NCI-H128 (cell line): ENCODE measurements around the gene NSUN4.
A peak's percentile ranks its signal among the peaks of the same experiment; 100 is the strongest.
"Not testable (repeated sequence)": the region's sequence is repeated elsewhere in the genome, so short reads cannot be mapped to it uniquely, and the experiment has no call there.

Source experiments
- DNase-seq: peaks from one replicate; lab custom pipeline; 2025; ENCODE audit not compliant: unreplicated experiment; lab: John Stamatoyannopoulos, UW

NSUN4 gene

GRCh38 chr1:46364612-46365011 is 24.0 kb downstream of the NSUN4 start:
- DNase-seq = no peak

GRCh38 chr1:46365796-46366195 is 25.2 kb downstream of the NSUN4 start:
- not testable (repeated sequence) for DNase-seq

DNA sequence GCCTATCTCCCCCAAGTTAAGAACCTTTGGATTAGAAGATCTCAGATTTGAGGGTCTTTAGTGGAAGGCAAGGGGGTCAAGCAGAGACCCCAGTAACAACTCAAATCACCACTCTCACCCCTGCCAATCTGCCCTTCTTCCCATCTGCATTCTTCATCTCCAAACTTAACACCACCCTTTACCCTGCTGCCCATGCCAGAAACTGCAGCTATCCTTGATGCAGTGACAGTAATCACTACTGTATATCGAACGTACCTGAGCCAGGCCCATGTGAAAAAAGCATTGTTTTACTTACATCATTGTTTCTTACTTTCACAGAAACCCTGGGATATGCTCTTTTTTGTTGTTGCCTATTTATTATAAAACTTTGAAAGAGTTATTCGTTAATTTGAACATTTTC is 26.5 kb downstream of the NSUN4 start:
- DNase-seq = no peak

GRCh38 chr1:46367701-46368100 is 27.1 kb downstream of the NSUN4 start:
- DNase-seq = not testable (repeated sequence)

GRCh38 chr1:46368791-46369190 is 28.2 kb downstream of the NSUN4 start:
- no peak for DNase-seq

GRCh38 chr1:46369542-46370213 is 29.1 kb downstream of the NSUN4 start:
- no peak for DNase-seq

GRCh38 chr1:46370214-46370633 is 29.6 kb downstream of the NSUN4 start:
- no peak for DNase-seq

GRCh38 chr1:46372431-46372830 is 31.8 kb downstream of the NSUN4 start:
- DNase-seq = no peak

DNA sequence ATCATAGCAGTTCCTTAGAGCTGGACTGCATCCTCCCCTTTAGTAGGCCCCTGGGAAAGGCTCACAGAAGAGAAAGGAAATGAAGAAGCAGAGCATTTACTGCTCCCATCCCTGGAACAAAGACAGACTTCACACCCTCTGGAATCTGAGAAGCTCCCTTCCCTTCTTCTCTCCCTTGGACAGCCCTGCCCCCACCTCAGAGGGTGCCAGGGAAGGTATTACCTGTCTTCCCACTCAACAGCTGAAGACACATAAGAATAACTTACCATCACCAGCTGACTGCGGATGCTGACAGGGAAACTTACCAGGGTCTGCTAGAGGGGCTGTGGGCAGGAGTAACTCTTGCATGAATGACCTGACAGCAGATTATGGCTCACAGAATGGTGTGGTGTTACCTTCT is 39.4 kb downstream of the NSUN4 start:
- DNase-seq = no peak

DNA sequence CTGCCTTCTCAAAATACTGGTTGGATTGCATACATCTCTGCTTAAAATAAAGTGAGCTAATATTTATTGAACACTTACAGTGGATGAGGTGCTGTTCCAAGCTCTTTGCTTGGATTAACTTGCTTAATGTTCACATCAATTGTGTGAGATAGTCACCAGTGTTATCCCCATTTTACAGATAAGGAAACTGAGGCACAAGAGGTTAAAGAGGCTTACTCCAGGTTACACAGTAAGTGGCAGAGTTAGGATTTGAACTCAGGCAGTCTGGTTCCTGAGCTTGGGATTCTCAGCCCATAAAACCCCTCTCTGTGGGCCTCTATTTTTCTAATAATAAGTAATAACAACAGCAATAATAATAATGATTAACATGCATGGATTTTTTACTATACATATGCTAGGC is 39.9 kb downstream of the NSUN4 start:
- no peak for DNase-seq

DNA sequence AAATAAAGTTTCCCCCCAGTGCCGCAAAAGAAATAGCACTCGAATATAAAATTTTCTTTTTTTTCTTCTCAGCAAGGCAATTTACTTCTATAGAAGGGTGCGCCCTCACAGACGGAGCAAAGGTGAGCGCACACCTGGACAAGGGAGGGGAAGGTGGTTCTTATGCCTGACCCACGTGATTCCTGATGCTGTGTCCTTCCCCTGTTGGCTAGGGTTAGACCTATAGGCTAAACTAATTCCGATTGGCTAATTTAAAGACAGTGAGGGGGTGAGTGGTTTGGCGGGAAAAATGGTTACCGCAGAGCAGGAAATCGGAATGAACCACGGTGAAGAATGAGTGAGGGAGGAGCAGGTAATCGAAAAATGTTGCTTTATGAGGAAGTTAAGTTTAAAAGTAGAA is 52.9 kb downstream of the NSUN4 start:
- DNase-seq = no peak

- DNase-seq = peak; percentile 53
Observed at GRCh38 chr1:46394108-46394871, 53.7 kb downstream of the NSUN4 start, which contains the start of gene FAAH. Gene FAAH (plus strand): TSS chr1:46394317. CDS start chr1:46394349, 32 bp downstream.

DNA sequence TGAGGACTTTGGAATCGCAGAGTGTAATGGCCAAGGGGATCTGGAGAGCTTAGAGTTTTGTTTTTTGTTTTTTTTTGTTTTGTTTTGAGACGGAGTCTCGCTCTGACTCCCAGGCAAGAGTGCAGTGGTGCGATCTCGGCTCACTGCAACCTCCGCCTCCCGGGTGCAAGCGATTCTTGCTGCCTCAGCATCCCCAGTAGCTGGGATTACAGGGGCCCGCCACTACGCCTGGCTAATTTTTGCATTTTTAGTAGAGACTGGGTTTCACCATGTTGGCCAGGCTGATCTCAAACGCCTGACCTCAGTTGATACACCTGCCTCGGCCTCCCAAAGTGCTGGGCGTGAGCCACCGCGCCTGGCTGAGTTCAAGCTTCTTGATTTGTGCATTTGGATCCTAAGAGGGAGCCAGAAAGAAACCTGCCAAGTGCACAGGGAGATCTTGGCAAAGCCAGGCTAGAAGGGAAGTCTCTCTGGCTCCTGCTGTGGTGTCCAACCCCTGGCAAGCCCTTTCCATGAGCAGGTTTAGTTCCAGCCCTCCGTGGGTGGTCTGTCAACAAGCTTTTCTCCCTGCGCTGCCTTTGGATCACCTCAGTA is 54.4 kb downstream of the NSUN4 start:
- DNase-seq = no peak

DNA sequence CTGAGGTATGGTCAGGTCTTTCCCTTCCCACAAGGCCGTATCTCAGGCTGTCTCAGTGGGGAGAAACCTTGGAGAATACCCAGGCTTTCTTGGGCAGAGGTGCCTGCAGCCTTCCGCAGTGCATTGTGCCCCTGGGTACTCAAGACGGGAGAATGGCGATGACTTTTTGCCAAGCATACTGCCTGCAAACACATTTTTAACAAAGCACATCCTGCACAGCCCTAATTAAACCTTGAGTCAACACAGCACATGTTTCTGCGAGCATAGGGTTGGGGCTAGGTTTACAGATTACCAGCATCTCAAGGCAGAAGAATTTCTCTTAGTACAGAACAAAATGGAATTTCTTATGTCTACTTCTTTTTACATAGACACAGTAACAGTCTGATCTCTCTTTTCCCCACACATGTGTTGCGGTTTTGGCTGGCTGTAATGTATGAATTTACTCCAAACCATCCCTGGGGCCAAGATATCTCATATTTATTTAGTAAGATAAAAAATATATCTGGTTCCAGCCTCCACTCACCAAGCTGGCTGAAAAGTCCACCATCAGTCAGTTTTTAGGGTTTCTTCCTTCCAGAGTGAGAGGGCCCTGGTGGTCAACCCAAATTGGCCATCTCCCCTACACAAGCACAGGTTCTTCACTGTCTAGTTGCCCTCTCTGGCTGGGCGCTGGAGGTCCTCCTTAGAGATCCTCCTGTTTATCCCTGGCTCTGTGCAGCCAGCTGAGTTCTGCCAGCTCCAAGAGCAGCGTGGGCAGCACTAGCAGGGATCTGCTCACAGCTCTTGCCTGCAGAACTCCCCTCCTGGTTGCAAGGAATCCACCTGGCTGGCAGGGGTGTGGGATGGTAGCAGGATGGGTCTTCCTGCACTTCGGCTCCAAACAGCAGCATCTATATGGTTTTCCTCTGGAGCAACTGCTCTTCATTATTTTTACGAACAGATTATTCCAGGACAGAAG is 56.1 kb downstream of the NSUN4 start:
- no peak for DNase-seq

GRCh38 chr1:46399307-46399706 is 58.7 kb downstream of the NSUN4 start:
- DNase-seq = no peak

- no peak for DNase-seq
Observed at GRCh38 chr1:46400421-46400820, 59.8 kb downstream of the NSUN4 start.

GRCh38 chr1:46401154-46401913 is 60.7 kb downstream of the NSUN4 start:
- no peak for DNase-seq

- DNase-seq = no peak
Observed at GRCh38 chr1:46401964-46402626, 61.5 kb downstream of the NSUN4 start.

GRCh38 chr1:46403916-46404315 is 63.3 kb downstream of the NSUN4 start:
- no peak for DNase-seq
